NT2/D1 (cell line): ENCODE measurements around the gene HIBADH.

ENCODE experiments used
- SUZ12 ChIP-seq: IDR thresholded peaks from 2 replicates; pipeline ENCODE4 v1.6.1; 2011; ENCODE audit not compliant: insufficient read length, insufficient read depth; ENCODE audit errors: extremely low read depth
- ZNF274 ChIP-seq: IDR thresholded peaks from 2 replicates; pipeline ENCODE4 v1.6.1; 2011; ENCODE audit warnings: mild to moderate bottlenecking, low read depth, low read length

- no peak for TF ChIP-seq SUZ12
- TF ChIP-seq ZNF274 = no peak
These were observed 148.8 kb downstream of the HIBADH start for GRCh38 chr7:27513885-27514284.
